Measurements from ENCODE around the gene INPP5F. TPM values are rescaled to one million over a fixed set of nuclear protein-coding genes. Genes with fewer than 3 reads are reported as not detected.

INPP5F gene
- total and polyA plus RNA-seq, 2 of the 13 experiments (the other 11 are each of a cell fraction or from before 2014, with no cell fraction given) = 12.5 to 15.7 TPM

DNA sequence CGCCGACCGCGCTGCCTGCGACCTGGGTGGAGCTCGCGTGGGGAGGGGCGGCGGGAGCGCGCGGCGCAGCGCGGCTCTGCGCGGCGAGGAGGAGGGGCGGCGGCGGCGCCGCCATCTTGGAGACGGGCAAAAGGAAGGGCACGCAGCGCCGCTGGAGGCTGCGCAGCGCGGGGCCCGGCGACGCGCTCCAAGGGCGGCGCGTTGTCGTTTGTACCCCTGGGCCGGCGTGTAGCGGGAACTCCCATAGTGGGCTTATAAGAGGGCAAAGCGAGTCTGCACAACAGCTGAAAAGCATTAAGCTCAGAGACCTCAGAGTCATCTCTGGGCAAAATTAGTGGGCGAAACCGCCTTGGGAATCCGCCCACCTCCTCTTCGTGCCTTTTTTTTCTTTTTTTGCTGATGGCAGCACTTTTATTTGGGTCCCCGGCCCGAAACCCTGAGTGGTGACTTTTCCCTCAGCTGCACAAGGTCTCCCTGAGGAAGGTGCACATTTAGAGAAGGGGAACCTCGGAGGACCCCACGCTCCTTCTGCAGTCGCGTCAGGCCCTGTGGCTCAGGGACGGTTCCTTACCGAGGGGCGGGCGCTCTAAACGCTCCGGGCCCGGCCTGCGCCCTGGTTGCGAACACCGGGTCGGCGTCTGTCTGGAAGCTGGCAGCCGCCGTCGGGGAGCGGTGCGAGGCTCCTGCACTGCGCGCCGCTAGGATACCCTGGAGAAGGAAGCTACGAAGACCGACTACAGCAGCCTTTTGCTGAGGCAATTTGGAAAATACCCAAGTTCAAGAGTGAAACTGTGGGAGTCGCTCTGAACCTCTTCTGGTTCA, 147.2 kb downstream of the INPP5F start (continued):
- TF ChIP-seq ZC3H13 (CRISPR knock-in tag; IDR thresholded peaks at IDR 0.05) = no peak
- TF ChIP-seq, protein P1, sequence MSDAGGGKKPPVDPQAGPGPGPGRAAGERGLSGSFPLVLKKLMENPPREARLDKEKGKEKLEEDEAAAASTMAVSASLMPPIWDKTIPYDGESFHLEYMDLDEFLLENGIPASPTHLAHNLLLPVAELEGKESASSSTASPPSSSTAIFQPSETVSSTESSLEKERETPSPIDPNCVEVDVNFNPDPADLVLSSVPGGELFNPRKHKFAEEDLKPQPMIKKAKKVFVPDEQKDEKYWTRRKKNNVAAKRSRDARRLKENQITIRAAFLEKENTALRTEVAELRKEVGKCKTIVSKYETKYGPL (CRISPR knock-in tag; IDR thresholded peaks at IDR 0.05) = no peak; the same call in 1 of the 2 replicates
- no peak for TF ChIP-seq ZNF468 (CRISPR knock-in tag; IDR thresholded peaks at IDR 0.05)
- TF ChIP-seq WIZ (CRISPR knock-in tag; IDR thresholded peaks at IDR 0.05) = 0 out of 2 replicates have a peak, but pooled peaks have one; percentile 13
- peak; percentile 61 for TF ChIP-seq ZMYM4 (CRISPR knock-in tag; IDR thresholded peaks at IDR 0.05)
- peak; percentile 60; the same call in 1 of the 2 replicates for TF ChIP-seq ZNF335 (CRISPR knock-in tag; IDR thresholded peaks at IDR 0.05)
- no peak for TF ChIP-seq SP1 (IDR thresholded peaks at IDR 0.05)
- TF ChIP-seq SP1 (CRISPR knock-in tag; IDR thresholded peaks at IDR 0.05) = peak; percentile 35; the same call in 1 of the 2 replicates
- TF ChIP-seq NFYC (CRISPR knock-in tag; IDR thresholded peaks at IDR 0.05) = no peak
- TF ChIP-seq, protein P2, sequence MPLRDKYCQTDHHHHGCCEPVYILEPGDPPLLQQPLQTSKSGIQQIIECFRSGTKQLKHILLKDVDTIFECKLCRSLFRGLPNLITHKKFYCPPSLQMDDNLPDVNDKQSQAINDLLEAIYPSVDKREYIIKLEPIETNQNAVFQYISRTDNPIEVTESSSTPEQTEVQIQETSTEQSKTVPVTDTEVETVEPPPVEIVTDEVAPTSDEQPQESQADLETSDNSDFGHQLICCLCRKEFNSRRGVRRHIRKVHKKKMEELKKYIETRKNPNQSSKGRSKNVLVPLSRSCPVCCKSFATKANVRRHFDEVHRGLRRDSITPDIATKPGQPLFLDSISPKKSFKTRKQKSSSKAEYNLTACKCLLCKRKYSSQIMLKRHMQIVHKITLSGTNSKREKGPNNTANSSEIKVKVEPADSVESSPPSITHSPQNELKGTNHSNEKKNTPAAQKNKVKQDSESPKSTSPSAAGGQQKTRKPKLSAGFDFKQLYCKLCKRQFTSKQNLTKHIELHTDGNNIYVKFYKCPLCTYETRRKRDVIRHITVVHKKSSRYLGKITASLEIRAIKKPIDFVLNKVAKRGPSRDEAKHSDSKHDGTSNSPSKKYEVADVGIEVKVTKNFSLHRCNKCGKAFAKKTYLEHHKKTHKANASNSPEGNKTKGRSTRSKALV (CRISPR knock-in tag; IDR thresholded peaks at IDR 0.05) = peak; percentile 76; the same call in 1 of the 2 replicates
- TF ChIP-seq, protein P3, sequence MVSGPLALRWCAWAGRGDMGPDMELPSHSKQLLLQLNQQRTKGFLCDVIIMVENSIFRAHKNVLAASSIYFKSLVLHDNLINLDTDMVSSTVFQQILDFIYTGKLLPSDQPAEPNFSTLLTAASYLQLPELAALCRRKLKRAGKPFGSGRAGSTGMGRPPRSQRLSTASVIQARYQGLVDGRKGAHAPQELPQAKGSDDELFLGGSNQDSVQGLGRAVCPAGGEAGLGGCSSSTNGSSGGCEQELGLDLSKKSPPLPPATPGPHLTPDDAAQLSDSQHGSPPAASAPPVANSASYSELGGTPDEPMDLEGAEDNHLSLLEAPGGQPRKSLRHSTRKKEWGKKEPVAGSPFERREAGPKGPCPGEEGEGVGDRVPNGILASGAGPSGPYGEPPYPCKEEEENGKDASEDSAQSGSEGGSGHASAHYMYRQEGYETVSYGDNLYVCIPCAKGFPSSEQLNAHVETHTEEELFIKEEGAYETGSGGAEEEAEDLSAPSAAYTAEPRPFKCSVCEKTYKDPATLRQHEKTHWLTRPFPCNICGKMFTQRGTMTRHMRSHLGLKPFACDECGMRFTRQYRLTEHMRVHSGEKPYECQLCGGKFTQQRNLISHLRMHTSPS (CRISPR knock-in tag; IDR thresholded peaks at IDR 0.05; ENCODE audit: low read depth) = no peak
- TF ChIP-seq ZNF557 (CRISPR knock-in tag; IDR thresholded peaks at IDR 0.05) = no peak
- TF ChIP-seq KLF12 (CRISPR knock-in tag; IDR thresholded peaks at IDR 0.05; ENCODE audit: borderline replicate concordance) = peak; percentile 43; the same call in 1 of the 2 replicates
- peak; percentile 100 for TF ChIP-seq MAFK (conservative IDR thresholded peaks at IDR 0.05 in 1 of 2, IDR thresholded peaks at IDR 0.05 in 1 of 2; ENCODE audit: low read length in 2 of 2)
- TF ChIP-seq NR2C2 (CRISPR knock-in tag; IDR thresholded peaks at IDR 0.05; ENCODE audit: borderline replicate concordance) = peak; percentile 78
- no peak for TF ChIP-seq SOX6 (IDR thresholded peaks at IDR 0.05)
- TF ChIP-seq SOX6 (CRISPR knock-in tag; IDR thresholded peaks at IDR 0.05) = no peak; the same call in 1 of the 2 replicates
- TF ChIP-seq, protein P4, sequence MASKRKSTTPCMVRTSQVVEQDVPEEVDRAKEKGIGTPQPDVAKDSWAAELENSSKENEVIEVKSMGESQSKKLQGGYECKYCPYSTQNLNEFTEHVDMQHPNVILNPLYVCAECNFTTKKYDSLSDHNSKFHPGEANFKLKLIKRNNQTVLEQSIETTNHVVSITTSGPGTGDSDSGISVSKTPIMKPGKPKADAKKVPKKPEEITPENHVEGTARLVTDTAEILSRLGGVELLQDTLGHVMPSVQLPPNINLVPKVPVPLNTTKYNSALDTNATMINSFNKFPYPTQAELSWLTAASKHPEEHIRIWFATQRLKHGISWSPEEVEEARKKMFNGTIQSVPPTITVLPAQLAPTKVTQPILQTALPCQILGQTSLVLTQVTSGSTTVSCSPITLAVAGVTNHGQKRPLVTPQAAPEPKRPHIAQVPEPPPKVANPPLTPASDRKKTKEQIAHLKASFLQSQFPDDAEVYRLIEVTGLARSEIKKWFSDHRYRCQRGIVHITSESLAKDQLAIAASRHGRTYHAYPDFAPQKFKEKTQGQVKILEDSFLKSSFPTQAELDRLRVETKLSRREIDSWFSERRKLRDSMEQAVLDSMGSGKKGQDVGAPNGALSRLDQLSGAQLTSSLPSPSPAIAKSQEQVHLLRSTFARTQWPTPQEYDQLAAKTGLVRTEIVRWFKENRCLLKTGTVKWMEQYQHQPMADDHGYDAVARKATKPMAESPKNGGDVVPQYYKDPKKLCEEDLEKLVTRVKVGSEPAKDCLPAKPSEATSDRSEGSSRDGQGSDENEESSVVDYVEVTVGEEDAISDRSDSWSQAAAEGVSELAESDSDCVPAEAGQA (IDR thresholded peaks at IDR 0.05; ENCODE audit: low read depth) = peak; percentile 94
- TF ChIP-seq, protein P4 (CRISPR knock-in tag; IDR thresholded peaks at IDR 0.05; ENCODE audit: borderline replicate concordance) = no peak
- TF ChIP-seq TBX3 (IDR thresholded peaks at IDR 0.05; ENCODE audit: borderline replicate concordance) = no peak
